BE2C (cell line): ENCODE measurements around the gene UBE2V1.
A peak's percentile ranks its signal among the peaks of the same experiment; 100 is the strongest.

ENCODE experiments used
- DNase-seq: peaks from one replicate; pipeline ENCODE4 v3.0.0-alpha.2; 2020
- H3K27me3 ChIP-seq: fragments of 250-450 bp; sonication (Bioruptor Pico); 2 replicates; pipeline ENCODE4 v1.5.1; 2020; ENCODE audit warnings: mild to moderate bottlenecking
- H3K36me3 ChIP-seq: fragments of 250-450 bp; sonication (Bioruptor Pico); 2 replicates; pipeline ENCODE4 v1.5.1; 2020; ENCODE audit warnings: mild to moderate bottlenecking
- H3K4me1 ChIP-seq: fragments of 250-450 bp; sonication (Bioruptor Pico); 2 replicates; pipeline ENCODE4 v1.5.1; 2020
- H3K4me3 ChIP-seq: 2 replicates; pipeline ENCODE4 v1.5.1; 2011; ENCODE audit warnings: low read depth, low read length
- H3K9me3 ChIP-seq: fragments of 250-450 bp; sonication (Bioruptor Pico); 2 replicates; pipeline ENCODE4 v1.5.1; 2020
- TF ChIP-seq, protein P1 (sequence below): IDR thresholded peaks from 2 replicates; pipeline ENCODE4 v1.5.1; 2012; ENCODE audit warnings: mild to moderate bottlenecking, low read depth, low read length

UBE2V1 gene

DNA sequence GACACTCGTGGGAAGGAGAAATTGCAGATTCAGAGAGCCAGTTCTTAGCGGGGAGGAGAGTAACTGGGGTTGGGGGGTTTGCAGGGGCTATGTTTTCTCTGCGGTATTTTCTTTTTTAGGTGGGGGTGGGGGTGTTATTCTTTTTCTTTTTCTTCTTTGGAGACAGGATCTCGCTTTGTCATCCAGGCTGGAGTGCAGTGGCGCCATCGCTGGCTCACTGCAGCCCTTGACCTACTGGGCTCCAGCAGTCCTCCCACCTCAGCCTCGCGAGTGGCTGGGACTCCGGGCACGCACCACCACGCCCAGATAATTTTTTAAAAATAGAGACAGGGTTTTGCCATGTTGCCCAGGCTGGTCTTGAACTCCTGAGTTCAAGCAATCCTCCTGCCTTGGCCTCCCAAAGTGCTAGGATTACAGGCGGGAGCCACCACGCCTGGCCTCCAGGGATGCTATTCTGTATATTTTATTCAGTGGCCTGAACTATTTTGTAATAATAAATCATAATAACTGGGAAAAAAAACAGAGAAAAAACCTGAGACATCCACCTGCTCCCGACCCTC is 57.3 kb downstream of the UBE2V1 start:
- Histone ChIP-seq H3K4me3 (peak overlapping the region; percentile 27; the same call in 1 of the 2 replicates), H3K9me3 (no peaks in the 10 kb centered on the region), H3K4me1 (peaks cover 13% of the 10 kb centered on the region), H3K27me3 (no peaks in the 10 kb centered on the region), H3K36me3 (no peaks in the 10 kb centered on the region)
- TF ChIP-seq, protein P1, sequence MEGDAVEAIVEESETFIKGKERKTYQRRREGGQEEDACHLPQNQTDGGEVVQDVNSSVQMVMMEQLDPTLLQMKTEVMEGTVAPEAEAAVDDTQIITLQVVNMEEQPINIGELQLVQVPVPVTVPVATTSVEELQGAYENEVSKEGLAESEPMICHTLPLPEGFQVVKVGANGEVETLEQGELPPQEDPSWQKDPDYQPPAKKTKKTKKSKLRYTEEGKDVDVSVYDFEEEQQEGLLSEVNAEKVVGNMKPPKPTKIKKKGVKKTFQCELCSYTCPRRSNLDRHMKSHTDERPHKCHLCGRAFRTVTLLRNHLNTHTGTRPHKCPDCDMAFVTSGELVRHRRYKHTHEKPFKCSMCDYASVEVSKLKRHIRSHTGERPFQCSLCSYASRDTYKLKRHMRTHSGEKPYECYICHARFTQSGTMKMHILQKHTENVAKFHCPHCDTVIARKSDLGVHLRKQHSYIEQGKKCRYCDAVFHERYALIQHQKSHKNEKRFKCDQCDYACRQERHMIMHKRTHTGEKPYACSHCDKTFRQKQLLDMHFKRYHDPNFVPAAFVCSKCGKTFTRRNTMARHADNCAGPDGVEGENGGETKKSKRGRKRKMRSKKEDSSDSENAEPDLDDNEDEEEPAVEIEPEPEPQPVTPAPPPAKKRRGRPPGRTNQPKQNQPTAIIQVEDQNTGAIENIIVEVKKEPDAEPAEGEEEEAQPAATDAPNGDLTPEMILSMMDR, result no peak
- DNase-seq, result no peak

DNA sequence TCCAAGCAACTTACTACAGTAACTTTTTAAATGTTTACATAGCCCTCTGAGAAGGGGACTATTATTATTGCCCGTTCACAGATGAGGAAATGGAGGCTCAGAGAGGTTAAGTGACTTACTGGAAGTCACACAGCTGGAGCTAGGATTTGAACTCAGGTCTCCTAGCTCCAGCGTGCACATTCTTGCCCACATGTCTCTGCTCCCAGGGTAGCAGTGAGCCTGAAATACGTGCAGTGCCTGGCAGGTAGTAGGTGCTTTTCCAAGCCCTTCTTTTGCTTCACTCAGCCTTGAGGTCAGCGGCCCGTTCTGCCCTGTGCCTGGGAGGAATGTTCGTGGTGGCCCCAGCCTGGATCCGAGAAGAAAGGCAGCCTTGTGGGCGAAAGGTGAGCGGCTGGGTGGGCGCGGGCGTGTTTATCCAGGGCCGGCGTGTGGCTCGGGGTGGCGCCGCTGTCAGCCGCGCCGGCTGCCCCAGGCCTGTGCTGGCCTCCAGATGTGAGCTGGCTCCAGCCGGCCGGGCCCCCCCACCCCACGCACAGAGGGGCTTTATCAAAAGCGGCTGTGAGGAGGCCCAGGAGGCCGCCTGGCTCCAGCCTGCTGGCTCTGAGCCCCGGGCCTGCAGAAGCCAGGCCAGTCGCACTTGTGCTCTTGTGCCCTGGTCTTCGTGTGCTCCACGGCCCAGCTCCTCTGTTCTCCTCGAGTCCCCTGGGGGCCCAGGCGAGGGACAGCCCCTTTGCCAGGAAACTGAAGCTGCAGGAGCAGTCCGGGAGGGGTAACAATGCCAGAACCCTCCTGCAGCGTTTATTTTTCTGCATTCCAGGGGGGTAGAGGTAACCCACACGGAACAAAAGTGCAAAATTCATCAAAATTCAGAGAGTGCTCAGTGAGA is 58.1 kb downstream of the UBE2V1 start:
- no peaks in the 10 kb centered on the region for H3K9me3 ChIP-seq
- no peaks in the 10 kb centered on the region for H3K27me3 ChIP-seq
- peaks cover 13% of the 10 kb centered on the region for H3K4me1 ChIP-seq
- DNase-seq, result peak; percentile 97
- TF ChIP-seq, protein P1, result no peak
- no peaks in the 10 kb centered on the region for H3K36me3 ChIP-seq
- H3K4me3 ChIP-seq, result peak overlapping the region; percentile 27

- Histone ChIP-seq H3K36me3 (no peaks in the 10 kb centered on the region), H3K27me3 (no peaks in the 10 kb centered on the region), H3K4me1 (peaks cover 13% of the 10 kb centered on the region), H3K4me3 (no peak overlapping the region), H3K9me3 (no peaks in the 10 kb centered on the region)
- DNase-seq, result no peak
- TF ChIP-seq, protein P1, result no peak
These were observed 58.8 kb downstream of the UBE2V1 start for GRCh38 chr20:50054231-50054547.

- no peak overlapping the region for H3K4me3 ChIP-seq
- DNase-seq, result no peak
- H3K4me1 ChIP-seq, result peaks cover 13% of the 10 kb centered on the region
- H3K27me3 ChIP-seq, result no peaks in the 10 kb centered on the region
- no peaks in the 10 kb centered on the region for H3K36me3 ChIP-seq
- TF ChIP-seq, protein P1, result no peak
- H3K9me3 ChIP-seq, result no peaks in the 10 kb centered on the region
These were observed 59.4 kb downstream of the UBE2V1 start for GRCh38 chr20:50053362-50054230.

GRCh38 chr20:50052550-50053361 is 60.2 kb downstream of the UBE2V1 start:
- Histone ChIP-seq H3K27me3 (no peaks in the 10 kb centered on the region), H3K4me1 (peaks cover 13% of the 10 kb centered on the region), H3K4me3 (no peak overlapping the region), H3K36me3 (no peaks in the 10 kb centered on the region), H3K9me3 (no peaks in the 10 kb centered on the region)
- TF ChIP-seq, protein P1, result no peak
- peak; percentile 65 for DNase-seq
